ENCODE data around the gene ZBTB38. TPM values are rescaled to one million over a fixed set of nuclear protein-coding genes. Genes with fewer than 3 reads are reported as not detected.

Gene ZBTB38
- total RNA-seq, 1 experiment from 2014 or later: 12.3 TPM

DNA sequence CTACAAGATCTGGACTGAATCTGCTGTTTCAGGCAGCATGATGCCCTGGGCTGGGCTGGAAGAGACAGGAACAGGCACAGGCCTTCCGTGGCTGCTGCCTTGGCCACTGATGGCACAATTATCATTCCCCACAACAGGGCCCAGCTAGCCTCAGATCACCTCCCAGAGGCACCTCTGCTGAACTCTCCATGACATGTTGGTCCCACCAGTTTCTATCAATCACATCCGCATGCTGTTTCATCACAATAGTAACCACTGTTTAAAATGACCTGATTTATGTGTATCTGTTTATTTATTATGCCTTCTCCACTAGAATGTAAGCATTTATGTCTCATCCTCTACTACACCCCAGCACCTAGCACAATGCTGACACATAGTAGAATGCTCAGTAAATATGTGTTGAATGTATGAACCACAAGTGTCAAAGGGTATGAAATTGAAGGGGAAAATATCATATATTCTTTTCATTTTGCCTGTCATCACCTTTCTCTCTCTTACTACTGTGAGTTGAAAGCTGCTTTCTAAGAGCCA, 32.7 kb upstream of the ZBTB38 start:
- no peaks in the 10 kb centered on the region for H3K36me3 Mint-ChIP-seq
- CTCF ChIA-PET: interaction anchor here (1.3 to 1.4 kb wide), 3 partner anchors 24 to 125 kb away, joined by 3 to 7 read pairs (median 5); no protein-coding TSS in a partner anchor
- POLR2A ChIA-PET: interaction anchor here (0.6 kb wide), 1 partner anchor 693 kb away, joined by 3 read pairs; no protein-coding TSS in a partner anchor
- no peaks in the 10 kb centered on the region for H3K27me3 Mint-ChIP-seq (ENCODE audit: low read depth)
- H3K4me1 Mint-ChIP-seq: peaks cover 18% of the 10 kb centered on the region
- H3K9me3 Mint-ChIP-seq: peaks cover 3% of the 10 kb centered on the region; the same call in 1 of the 2 replicates
- no peak overlapping the region for H3K27ac Mint-ChIP-seq
- DNase-seq (ENCODE audit: low spot score) (no peak), ATAC-seq (peak; percentile 12; the same call in 1 of the 2 replicates)
- H3K4me3 Mint-ChIP-seq: no peak overlapping the region
- TF ChIP-seq ZNF138 (CRISPR knock-in tag; conservative IDR thresholded peaks at IDR 0.05): no peak
- no peak for TF ChIP-seq ELF4 (CRISPR knock-in tag; IDR thresholded peaks at IDR 0.05; ENCODE audit: low read depth)
- TF ChIP-seq ETV6 (CRISPR knock-in tag; IDR thresholded peaks at IDR 0.05): no peak
- TF ChIP-seq FOXP1 (CRISPR knock-in tag; IDR thresholded peaks at IDR 0.05; ENCODE audit: borderline replicate concordance): no peak

DNA sequence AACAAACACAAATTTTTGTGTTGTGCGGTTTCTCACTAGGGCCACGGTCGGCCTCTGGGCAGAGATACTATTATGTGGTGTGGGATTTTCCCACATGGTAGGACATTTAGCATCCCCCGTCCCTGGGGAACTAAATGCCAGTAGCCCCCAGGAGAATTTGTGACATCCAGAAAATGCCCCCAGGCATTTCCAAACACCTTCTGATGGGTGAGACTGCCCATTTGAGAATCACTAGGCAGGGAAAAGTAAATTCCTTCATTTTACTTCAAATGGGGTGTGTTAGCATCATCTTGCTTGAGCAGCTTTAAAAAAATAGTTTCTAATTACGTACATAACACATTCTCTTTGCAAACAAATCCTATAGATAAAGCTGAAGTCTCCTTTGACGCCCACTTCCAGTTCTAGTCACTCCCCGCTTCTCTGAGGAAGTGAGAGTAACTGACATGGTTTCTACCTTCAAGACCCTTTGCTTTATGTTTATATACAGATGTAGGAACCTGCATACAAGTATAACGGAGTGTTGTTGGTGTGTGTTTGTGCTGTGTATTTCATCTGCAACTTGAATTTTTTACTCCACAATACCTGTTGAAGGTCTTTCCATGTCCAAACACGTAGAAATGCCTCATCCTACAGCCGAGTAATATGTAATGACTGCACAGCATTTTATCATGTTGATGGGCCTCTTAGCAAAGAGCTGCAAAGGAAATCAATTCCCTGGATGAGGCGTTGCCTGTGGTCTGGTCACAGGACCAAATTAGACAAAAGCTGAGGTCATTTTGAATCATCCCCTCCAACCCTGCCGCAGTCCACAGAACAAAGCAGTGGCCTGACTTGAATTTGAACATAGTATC, 31.4 kb upstream of the ZBTB38 start:
- no peak for TF ChIP-seq ZNF138 (CRISPR knock-in tag; conservative IDR thresholded peaks at IDR 0.05)
- TF ChIP-seq, protein P1, sequence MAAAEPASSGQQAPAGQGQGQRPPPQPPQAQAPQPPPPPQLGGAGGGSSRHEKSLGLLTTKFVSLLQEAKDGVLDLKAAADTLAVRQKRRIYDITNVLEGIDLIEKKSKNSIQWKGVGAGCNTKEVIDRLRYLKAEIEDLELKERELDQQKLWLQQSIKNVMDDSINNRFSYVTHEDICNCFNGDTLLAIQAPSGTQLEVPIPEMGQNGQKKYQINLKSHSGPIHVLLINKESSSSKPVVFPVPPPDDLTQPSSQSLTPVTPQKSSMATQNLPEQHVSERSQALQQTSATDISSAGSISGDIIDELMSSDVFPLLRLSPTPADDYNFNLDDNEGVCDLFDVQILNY (CRISPR knock-in tag; IDR thresholded peaks at IDR 0.05): no peak
- TF ChIP-seq, protein P2, sequence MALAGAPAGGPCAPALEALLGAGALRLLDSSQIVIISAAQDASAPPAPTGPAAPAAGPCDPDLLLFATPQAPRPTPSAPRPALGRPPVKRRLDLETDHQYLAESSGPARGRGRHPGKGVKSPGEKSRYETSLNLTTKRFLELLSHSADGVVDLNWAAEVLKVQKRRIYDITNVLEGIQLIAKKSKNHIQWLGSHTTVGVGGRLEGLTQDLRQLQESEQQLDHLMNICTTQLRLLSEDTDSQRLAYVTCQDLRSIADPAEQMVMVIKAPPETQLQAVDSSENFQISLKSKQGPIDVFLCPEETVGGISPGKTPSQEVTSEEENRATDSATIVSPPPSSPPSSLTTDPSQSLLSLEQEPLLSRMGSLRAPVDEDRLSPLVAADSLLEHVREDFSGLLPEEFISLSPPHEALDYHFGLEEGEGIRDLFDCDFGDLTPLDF (CRISPR knock-in tag; IDR thresholded peaks at IDR 0.05): no peak
- TF ChIP-seq KAT7 (CRISPR knock-in tag; IDR thresholded peaks at IDR 0.05; ENCODE audit: borderline replicate concordance): no peak
- TF ChIP-seq, protein P3, sequence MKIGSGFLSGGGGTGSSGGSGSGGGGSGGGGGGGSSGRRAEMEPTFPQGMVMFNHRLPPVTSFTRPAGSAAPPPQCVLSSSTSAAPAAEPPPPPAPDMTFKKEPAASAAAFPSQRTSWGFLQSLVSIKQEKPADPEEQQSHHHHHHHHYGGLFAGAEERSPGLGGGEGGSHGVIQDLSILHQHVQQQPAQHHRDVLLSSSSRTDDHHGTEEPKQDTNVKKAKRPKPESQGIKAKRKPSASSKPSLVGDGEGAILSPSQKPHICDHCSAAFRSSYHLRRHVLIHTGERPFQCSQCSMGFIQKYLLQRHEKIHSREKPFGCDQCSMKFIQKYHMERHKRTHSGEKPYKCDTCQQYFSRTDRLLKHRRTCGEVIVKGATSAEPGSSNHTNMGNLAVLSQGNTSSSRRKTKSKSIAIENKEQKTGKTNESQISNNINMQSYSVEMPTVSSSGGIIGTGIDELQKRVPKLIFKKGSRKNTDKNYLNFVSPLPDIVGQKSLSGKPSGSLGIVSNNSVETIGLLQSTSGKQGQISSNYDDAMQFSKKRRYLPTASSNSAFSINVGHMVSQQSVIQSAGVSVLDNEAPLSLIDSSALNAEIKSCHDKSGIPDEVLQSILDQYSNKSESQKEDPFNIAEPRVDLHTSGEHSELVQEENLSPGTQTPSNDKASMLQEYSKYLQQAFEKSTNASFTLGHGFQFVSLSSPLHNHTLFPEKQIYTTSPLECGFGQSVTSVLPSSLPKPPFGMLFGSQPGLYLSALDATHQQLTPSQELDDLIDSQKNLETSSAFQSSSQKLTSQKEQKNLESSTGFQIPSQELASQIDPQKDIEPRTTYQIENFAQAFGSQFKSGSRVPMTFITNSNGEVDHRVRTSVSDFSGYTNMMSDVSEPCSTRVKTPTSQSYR (CRISPR knock-in tag; IDR thresholded peaks at IDR 0.05): no peak
- no peak for TF ChIP-seq TP53 (CRISPR knock-in tag; IDR thresholded peaks at IDR 0.05)
- no peak for TF ChIP-seq ZNF317 (CRISPR knock-in tag; IDR thresholded peaks at IDR 0.05; ENCODE audit: borderline replicate concordance, low read depth)
- TF ChIP-seq ZBTB21 (CRISPR knock-in tag; IDR thresholded peaks at IDR 0.05; ENCODE audit: borderline replicate concordance): no peak
- TF ChIP-seq CREB1 (CRISPR knock-in tag; IDR thresholded peaks at IDR 0.05): no peak
- TF ChIP-seq NFATC4 (CRISPR knock-in tag; IDR thresholded peaks at IDR 0.05): no peak
- ATAC-seq (no peak), DNase-seq (ENCODE audit: low spot score) (no peak)
- no peaks in the 10 kb centered on the region for H3K27me3 Mint-ChIP-seq (ENCODE audit: low read depth)
- H3K27ac Mint-ChIP-seq: no peak overlapping the region
- H3K4me3 Mint-ChIP-seq: no peak overlapping the region
- H3K9me3 Mint-ChIP-seq: peaks cover 8% of the 10 kb centered on the region
- ChIA-PET POLR2A (no interaction called here), CTCF (interaction anchor here (1.4 kb wide), 1 partner anchor 123 kb away, joined by 3 read pairs; no protein-coding TSS in a partner anchor)
- no peaks in the 10 kb centered on the region for H3K36me3 Mint-ChIP-seq
- H3K4me1 Mint-ChIP-seq: peaks cover 18% of the 10 kb centered on the region

DNA sequence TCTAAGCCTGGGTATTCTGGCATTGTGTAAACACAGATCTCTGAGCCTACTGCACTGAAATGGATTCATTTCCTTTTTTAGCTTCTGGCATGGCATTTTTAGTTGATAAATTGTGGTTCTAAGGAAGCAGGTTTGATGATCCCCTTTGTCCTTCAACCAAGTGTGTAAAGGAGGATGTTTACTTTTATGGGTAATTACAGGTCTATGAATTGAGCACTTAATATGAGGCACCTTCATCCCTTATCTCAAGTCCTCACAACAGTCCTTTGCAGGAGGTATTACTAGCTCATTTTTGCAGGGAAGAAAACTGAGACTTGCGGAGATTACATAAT, 30.8 kb upstream of the ZBTB38 start:
- DNase-seq (ENCODE audit: low spot score) (no peak), ATAC-seq (no peak)
- Mint-ChIP-seq H3K27ac (no peak overlapping the region), H3K4me3 (no peak overlapping the region), H3K9me3 (peaks cover 8% of the 10 kb centered on the region), H3K4me1 (peaks cover 18% of the 10 kb centered on the region), H3K27me3 (ENCODE audit: low read depth) (no peaks in the 10 kb centered on the region), H3K36me3 (no peaks in the 10 kb centered on the region)
- CTCF ChIA-PET: no interaction called here
- POLR2A ChIA-PET: no interaction called here
- TF ChIP-seq IRF2 (CRISPR knock-in tag; IDR thresholded peaks at IDR 0.05; ENCODE audit: borderline replicate concordance, low read depth): no peak
- TF ChIP-seq, protein P2 (CRISPR knock-in tag; IDR thresholded peaks at IDR 0.05): no peak
- TF ChIP-seq CREB1 (CRISPR knock-in tag; IDR thresholded peaks at IDR 0.05): no peak
- no peak for TF ChIP-seq CREM (CRISPR knock-in tag; IDR thresholded peaks at IDR 0.05)
- TF ChIP-seq ESRRA (CRISPR knock-in tag; IDR thresholded peaks at IDR 0.05; ENCODE audit: borderline replicate concordance): no peak
- TF ChIP-seq, protein P4, sequence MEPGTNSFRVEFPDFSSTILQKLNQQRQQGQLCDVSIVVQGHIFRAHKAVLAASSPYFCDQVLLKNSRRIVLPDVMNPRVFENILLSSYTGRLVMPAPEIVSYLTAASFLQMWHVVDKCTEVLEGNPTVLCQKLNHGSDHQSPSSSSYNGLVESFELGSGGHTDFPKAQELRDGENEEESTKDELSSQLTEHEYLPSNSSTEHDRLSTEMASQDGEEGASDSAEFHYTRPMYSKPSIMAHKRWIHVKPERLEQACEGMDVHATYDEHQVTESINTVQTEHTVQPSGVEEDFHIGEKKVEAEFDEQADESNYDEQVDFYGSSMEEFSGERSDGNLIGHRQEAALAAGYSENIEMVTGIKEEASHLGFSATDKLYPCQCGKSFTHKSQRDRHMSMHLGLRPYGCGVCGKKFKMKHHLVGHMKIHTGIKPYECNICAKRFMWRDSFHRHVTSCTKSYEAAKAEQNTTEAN (CRISPR knock-in tag; IDR thresholded peaks at IDR 0.05): no peak
- TF ChIP-seq ZBTB21 (CRISPR knock-in tag; IDR thresholded peaks at IDR 0.05; ENCODE audit: borderline replicate concordance): no peak
- TF ChIP-seq, protein P5, sequence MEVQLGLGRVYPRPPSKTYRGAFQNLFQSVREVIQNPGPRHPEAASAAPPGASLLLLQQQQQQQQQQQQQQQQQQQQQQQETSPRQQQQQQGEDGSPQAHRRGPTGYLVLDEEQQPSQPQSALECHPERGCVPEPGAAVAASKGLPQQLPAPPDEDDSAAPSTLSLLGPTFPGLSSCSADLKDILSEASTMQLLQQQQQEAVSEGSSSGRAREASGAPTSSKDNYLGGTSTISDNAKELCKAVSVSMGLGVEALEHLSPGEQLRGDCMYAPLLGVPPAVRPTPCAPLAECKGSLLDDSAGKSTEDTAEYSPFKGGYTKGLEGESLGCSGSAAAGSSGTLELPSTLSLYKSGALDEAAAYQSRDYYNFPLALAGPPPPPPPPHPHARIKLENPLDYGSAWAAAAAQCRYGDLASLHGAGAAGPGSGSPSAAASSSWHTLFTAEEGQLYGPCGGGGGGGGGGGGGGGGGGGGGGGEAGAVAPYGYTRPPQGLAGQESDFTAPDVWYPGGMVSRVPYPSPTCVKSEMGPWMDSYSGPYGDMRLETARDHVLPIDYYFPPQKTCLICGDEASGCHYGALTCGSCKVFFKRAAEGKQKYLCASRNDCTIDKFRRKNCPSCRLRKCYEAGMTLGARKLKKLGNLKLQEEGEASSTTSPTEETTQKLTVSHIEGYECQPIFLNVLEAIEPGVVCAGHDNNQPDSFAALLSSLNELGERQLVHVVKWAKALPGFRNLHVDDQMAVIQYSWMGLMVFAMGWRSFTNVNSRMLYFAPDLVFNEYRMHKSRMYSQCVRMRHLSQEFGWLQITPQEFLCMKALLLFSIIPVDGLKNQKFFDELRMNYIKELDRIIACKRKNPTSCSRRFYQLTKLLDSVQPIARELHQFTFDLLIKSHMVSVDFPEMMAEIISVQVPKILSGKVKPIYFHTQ (CRISPR knock-in tag; IDR thresholded peaks at IDR 0.05): no peak
- TF ChIP-seq PRRX2 (CRISPR knock-in tag; IDR thresholded peaks at IDR 0.05): no peak
